ENCODE results near the gene FOXI2.

FOXI2 gene

GRCh38 chr10:127744956-127745355 lies 8.0 kb downstream of the FOXI2 start:
- no peak for FAIRE-seq

GRCh38 chr10:127745861-127746260 lies 8.9 kb downstream of the FOXI2 start:
- no peak for FAIRE-seq

DNA sequence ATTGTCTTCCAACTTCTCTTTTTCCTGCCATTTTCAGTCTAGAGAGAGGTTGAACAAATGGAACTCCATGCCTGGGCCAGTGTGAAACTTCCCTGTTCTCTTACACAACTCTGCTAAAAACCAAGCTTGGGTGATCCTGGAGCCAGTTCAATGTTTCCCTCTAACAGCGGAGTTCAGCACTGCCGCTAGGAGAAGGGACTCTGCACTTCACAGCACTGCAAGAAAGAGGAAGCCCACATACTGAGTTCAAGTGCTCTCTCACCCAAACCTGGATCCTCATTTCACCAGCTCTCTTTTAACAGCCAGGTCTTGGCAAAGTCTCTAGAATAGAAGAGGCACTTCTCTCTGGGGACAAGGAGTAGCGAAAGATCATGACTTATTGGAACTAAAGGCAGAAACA lies 18.8 kb downstream of the FOXI2 start:
- no peak for FAIRE-seq

DNA sequence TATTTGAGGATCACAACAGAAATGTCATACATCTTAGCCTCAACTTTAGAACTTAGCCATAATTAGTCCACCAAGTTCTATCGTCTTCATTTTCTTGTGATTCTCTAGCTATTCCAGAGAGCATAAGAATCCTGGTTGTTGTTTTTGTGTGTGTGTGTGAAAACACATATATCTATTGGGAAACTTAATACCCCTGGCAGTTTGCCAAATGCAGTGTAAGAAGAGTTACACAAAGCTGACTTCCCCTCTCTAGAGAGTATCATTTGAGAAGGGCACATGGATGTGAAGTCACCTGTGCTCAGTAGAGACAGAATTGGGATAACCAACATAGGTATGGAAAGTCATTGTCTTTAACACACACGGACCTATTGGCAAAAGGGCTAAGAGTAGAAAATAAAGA lies 19.3 kb downstream of the FOXI2 start:
- no peak for FAIRE-seq

DNA sequence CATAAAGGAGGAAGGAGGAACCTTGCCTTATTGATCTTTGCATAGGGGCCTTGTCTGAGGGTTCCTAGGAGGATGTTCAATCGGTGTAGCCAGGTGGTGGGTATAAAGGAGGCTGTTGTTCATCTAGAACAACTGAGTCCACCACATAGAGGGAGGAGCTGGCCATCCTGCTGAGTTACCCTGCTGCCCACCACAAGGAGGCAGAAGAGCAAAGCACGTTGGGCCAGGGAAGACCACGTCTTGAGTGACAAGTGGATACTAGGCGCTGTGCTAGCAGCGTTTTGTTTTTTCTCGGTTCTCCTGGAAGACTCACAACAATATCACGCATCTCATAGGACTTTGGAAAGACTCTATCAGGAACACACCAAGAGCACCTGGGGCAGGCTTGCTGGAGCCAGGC lies 20.0 kb downstream of the FOXI2 start:
- no peak for FAIRE-seq

GRCh38 chr10:127759276-127759675 lies 22.3 kb downstream of the FOXI2 start:
- FAIRE-seq = no peak

DNA sequence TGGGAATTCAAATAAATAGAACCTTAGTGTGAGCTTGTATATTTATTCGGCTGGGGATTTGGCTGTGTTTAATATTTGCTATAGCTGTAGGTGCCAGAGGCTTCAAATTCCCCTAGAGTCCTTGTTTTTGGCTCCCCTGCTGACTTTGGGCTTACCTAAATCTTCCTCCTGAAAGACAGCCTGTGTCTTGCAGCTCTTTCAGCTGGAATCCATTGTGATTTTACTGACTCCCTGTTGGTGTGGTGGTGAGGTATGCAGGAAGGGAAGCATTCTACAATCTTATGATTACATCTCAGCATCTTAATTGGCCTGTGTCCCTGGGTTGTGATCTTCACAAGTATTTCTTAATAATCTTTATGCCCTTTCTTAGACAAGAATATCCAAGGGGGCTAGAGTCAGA lies 25.9 kb downstream of the FOXI2 start:
- FAIRE-seq = no peak

DNA sequence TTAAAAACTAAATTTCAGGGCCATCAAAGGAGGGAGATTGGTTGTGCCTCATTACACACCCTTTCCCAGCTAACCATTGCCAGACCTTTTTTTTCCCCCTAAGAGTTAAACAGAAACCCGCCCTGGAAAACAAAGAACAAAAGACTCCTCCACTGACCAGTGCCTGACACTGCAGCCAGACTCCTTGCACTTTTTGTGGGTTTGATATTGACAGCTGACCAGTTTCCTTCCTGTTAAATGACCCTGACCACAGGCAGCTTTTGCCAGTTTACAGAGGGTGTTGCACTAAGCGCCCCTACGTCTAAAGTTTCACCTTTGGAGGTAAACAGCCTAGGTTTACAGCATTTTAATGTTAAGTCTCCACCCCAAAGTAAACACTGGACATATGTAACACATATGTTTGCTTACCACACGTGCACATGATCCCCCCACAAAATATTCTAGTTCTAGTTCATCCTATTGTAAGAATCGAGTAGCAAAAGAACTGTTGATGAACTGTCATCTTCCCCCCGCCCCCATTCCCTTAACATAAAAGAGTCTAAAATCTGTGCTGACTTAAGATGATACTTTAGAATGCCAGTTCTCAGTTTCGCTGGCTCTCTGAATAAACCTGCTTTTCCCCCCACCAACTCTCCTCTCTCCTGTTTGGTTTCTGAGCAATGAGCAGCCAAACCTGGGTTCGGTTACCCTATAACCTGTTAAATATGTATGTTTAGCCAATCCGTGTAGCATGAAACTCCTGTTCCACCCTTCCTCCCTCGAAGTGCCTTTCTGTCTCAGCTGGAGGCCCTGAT lies 38.0 kb downstream of the FOXI2 start:
- no peak for FAIRE-seq

DNA sequence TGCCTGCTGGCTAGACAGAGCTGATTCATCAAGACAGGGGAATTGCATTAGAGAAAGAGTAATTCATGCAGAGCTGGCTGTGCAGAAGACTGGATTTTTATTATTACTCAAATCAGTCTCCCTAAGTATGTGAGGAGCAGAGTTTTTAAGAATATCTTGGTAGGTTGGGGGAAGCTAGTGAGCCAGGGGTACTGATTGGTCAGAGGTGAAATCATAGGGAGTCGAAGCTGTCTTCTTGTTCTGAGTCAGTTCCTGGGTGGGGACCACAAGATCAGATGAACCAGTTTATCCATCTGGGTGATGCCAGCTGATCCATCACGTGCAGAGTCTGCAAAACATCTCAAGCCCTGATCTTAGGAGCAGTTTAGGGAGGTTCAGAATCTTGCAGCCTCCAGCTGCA lies 39.8 kb downstream of the FOXI2 start:
- no peak for FAIRE-seq

GRCh38 chr10:127781412-127781811 lies 44.4 kb downstream of the FOXI2 start:
- FAIRE-seq = no peak

DNA sequence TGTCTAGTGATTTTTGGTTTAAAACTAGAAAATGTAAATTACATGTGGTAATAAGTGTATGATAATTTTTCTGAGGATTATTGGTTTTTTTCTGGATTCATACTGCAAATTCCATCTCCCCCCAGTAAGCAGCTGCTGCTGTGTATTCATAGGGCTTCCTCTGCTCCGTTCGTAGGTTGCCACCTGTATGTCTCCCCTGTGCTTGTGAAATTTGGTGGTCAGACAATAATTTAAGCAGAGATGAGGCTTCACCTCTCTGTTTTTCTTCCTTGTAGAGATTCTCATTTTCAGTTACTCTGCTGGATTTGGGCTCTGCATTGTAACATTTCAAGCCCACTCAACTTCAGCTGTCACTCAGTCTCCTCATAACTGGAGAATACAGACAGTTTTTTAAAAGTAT lies 50.9 kb downstream of the FOXI2 start:
- FAIRE-seq = no peak

GRCh38 chr10:127790066-127790624 lies 53.2 kb downstream of the FOXI2 start:
- FAIRE-seq = no peak
